IPS DF 4.7 (cell line): ENCODE measurements around the gene GPR37L1.
"Not testable (repeated sequence)": the region's sequence is repeated elsewhere in the genome, so short reads cannot be mapped to it uniquely, and the experiment has no call there.

ENCODE experiments used
- DNase-seq: peaks from one replicate; pipeline ENCODE4 v3.0.0-alpha.2; 2013; ENCODE audit warnings: low spot score; ENCODE audit errors: extremely low read depth

The GPR37L1 gene

DNA sequence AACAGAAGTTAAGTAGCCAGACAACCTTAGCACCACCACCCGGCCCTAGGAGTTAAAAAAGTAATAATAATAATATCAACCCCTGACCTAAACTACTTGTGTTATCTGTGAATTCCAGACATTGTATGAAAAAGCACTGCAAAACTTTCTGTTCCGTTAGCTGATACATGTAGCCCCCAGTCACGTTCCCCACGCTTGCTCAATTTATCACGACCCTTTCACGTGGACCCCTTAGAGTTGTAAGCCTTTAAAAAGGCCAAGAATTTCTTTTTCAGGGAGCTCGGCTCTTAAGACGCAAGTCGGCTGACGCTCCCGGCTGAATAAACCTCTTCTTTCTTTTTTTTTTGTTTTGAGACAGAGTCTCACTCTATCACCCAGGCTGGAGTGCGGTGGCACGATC, 44.3 kb downstream of the GPR37L1 start:
- DNase-seq = not testable (repeated sequence)

DNA sequence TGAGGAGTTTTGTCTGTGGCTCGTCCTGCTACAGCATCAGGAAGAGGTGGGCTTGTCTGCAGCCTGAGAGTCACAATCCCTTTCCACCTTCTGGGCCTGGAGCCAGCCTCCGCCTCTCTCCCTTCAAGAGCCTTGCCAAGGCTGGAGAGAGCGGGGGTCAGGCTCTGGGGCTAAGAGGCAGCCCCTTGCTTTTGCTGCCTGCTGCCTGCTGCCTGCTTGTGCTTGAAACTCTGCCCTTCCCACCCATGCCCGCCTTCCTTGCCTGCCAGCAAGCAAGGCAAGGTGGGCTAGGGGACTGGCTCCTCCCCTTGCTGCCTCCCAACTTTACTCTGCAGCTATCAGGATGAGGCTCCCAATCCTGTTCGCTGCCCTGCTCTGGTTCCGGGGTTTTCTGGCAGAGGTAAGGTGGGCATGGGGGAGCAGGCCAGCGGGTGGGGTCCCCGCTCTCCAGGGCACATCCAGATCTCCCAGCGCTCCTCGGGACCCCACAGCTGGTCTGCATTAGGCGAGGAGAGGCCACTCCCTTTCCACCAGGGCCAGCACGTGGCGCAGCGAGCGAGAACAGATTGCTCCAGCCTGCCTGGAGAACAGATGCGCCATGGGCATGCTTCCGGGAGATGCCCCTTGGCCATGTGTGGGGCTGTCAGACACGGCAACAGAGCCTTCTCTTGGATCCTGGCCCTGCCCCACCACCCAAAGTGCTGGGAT, 45.1 kb downstream of the GPR37L1 start:
- DNase-seq = no peak

DNA sequence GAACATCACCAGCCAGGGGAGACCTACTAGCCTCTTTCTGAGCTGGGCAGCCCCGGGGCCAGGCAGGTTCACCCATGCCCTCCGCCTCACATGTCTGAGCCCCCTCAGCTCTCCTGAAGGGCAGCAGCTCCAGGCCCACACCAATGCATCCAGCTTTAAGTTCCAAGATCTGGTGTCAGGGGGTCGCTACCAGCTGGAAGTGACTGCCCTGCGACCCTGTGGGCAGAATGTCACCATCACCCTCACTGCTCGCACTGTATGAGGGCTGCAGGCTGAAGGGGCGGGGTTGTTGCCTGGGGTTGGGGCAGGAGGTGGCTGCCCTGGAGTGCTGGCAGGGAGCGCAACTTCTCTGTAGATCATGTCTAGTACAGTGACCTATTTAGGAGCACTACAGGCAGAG, 46.1 kb downstream of the GPR37L1 start:
- no peak for DNase-seq

DNA sequence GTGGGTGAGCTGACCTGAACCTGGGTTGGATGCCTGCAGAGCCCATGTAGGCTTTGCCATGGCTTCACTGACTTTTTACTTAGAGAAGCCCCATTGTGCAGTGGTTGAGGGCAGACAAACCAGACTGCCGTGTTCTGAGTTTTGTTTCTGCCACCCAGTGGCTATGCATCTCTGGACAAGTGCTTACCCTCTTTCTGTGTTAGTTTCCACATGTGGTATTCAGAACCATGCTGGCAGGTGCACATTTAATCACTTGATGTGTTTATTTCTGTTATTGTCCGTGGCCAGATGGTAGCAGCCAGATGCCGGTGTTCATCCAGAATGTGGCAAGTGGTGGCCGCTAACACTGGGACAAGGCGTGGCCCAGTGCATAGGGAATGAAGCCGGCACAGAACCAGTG, 48.0 kb downstream of the GPR37L1 start:
- no peak for DNase-seq

- no peak for DNase-seq
Observed at GRCh38 chr1:202171292-202172014, 48.7 kb downstream of the GPR37L1 start.

DNA sequence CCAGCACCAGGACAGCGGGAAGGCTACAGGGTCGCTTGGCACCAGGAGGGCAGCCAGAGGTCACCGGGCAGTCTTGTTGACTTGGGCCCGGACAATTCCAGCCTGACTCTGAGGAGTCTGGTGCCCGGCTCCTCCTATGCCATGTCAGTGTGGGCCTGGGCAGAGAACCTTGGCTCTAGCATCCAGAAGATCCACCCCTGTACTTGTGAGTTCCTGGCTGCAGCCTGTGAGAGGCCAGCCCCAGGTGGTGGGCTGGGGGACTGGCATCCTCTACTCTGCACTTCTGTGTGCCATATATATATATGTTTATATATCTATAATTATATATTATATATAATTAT, 49.3 kb downstream of the GPR37L1 start:
- no peak for DNase-seq

- no peak for DNase-seq
Observed at GRCh38 chr1:202173993-202174392, 51.3 kb downstream of the GPR37L1 start.

DNA sequence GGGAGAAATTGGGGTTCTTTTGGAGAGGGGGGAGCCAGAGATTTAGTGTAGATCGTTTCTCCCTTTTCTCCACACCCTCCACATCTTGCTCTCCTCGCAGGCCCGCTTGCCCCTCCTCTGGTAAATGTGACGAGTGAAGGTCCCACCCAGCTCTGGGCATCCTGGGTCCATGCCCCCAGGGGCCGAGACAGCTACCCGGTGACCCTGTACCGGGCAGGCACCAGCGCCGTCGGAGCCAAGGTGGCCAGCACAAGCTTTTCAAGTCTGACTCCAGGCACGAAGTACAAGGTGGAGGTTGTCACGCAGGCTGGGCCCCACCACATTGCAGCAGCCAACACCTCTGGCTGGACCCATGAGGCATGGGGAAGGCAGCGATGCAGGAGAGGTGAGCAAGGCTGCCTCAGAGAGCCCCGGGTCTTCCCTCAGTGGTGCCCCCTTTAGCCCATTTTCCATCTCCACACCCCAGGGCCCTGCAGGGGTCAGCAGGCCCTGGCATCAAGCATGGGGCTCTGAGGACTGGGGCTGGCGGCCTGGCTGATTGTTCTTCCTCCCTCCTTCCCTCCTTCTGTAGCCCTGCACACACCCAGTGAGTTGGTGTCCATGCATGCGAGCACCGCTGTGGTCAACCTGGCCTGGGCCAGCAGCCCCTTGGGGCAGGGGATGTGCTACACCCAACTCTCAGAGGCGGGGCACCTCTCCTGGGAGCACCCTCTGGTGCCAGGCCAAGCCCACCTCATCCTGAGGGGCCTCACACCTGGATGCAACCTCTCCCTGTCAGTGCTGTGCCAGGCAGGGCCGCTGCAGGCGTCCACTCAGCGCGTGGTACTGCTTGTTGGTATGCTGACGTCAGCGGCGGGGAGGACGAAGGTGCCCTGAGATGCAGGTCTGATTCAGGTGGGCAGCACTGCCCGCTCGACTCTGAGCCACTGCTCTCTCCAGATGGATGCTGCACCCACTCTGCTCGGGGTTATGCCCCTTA, 54.5 kb downstream of the GPR37L1 start:
- no peak for DNase-seq

GRCh38 chr1:202179828-202180750, 57.4 kb downstream of the GPR37L1 start:
- DNase-seq = no peak

DNA sequence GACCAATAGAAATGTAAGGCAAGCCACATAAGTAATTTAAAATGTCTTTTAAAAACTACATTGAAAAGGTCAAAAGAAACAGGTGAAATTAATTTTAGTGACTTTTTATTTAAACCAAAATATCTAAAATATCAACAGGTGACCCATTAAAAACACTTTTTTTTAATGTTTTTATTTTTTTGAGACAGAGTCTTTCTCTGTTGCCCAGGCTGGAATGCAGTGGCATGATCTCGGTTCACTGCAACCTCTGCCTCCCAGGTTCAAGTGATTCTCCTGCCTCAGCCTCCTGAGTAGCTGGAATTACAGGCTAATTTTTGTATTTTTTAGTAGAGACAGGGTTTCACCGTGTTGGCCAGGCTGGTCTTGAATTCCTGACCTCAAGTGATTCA, 58.0 kb downstream of the GPR37L1 start:
- not testable (repeated sequence) for DNase-seq

- DNase-seq = no peak
Observed at GRCh38 chr1:202181586-202181985, 58.9 kb downstream of the GPR37L1 start.

GRCh38 chr1:202182040-202182877, 59.5 kb downstream of the GPR37L1 start:
- DNase-seq = no peak
